Heart left ventricle (tissue), 13 donors: ENCODE data around the gene DNAJC5.
"Not testable (repeated sequence)": the region's sequence is repeated elsewhere in the genome, so short reads cannot be mapped to it uniquely, and the experiment has no call there.

Experiments used
- CTCF ChIP-seq, 12 donors: fragments of 200-600 bp; sonication (generic) in 4 of 12; IDR thresholded peaks; one replicate each; pipeline versions ENCODE4 v1.5.0 to v1.8.0; 2018 to 2022; ENCODE audit warnings: antibody characterized with exemption in 12 of 12, mild to moderate bottlenecking in 5 of 12
- POLR2A ChIP-seq, 2 donors: fragments of 450-650 bp; IDR thresholded peaks; one replicate each; pipeline ENCODE4 v1.6.1; 2017; ENCODE audit warnings: antibody characterized with exemption in 2 of 2, mild to moderate bottlenecking in 2 of 2, moderate library complexity in 2 of 2
- donor health status: ischemic (EF 13 %, LVEDD 7.1; RV severe dilation, severe dysfunction).
- donor health status: DM: no; HTN: yes; CAD: no.
- donor health status: DM: no; HTN: no; CAD: no.
- donor health status: ischemic (EF 25% LVEDD 6.9; RV normal size, moderate dysfunction).
- donor health status: ischemic (EF 25% LVEDD 5.7; RV mildly dilated, moderate dysfunction).
- donor health status: ischemic (EF 35%, LVEDD 5.7; RV mildly dilated, moderate dysfunction).
- donor health status: nonischemic (EF 11% LVEDD 7.7; RV severe dilation, severe dysfunction).
- donor health status: DM: yes; HTN: yes; CAD: no.
- donor health status: PGD.
- donor health status: ischemic (EF 29% LVEDD 5.4; RV normal size, mild dysfunction).
- donor health status: nonischemic (EF 23%, LVEDD 6.1; RV moderate dilation, normal function).

- not testable (repeated sequence) for TF ChIP-seq CTCF, POLR2A (IDR thresholded peaks at IDR 0.05)
Observed at GRCh38 chr20:63867042-63867441, 27.9 kb upstream of the DNAJC5 start.
